ENCODE data around the gene CCDC85B. TPM values are rescaled to one million over a fixed set of nuclear protein-coding genes. Genes with fewer than 3 reads are reported as not detected.

CCDC85B gene
- total and polyA plus RNA-seq, 2 of the 8 experiments (the other 6 are each of a cell fraction or from before 2014, with no cell fraction given) = 19.8 to 30.8 TPM

GRCh38 chr11:65918211-65919140 lies 28.0 kb downstream of the CCDC85B start, which contains the start of gene C11orf68 (continued):
- TF ChIP-seq TBP (IDR thresholded peaks at IDR 0.05; ENCODE audit: low read depth, low read length) (peak; percentile 5; the same call in 1 of the 2 replicates), MAFK (IDR thresholded peaks at IDR 0.05; ENCODE audit: low read depth, low read length) (no peak), CHD1 (IDR thresholded peaks at IDR 0.05; ENCODE audit: low read depth, low read length) (no peak), TCF12 (IDR thresholded peaks at IDR 0.05; ENCODE audit: low read depth, low read length) (no peak), ATF2 (IDR thresholded peaks at IDR 0.05; ENCODE audit: low read length) (no peak), USF2 (IDR thresholded peaks at IDR 0.05; ENCODE audit: low read length) (no peak), SAP30 (IDR thresholded peaks at IDR 0.05; ENCODE audit: insufficient read depth, insufficient replicate concordance, low read length) (no peak), ATF3 (IDR thresholded peaks at IDR 0.05; ENCODE audit: insufficient read depth, low read depth, low read length) (no peak), RFX5 (IDR thresholded peaks at IDR 0.05; ENCODE audit: borderline replicate concordance, low read depth, low read length) (no peak), KDM1A (IDR thresholded peaks at IDR 0.05; ENCODE audit: borderline replicate concordance, low read length) (peak; percentile 61; the same call in 1 of the 2 replicates), SIX5 (IDR thresholded peaks at IDR 0.05; ENCODE audit: low read depth, low read length) (no peak)

Data from H1 (cell line).